HG02623 (cell line): ENCODE measurements around the gene SERF1B.
"Not testable (repeated sequence)": the region's sequence is repeated elsewhere in the genome, so short reads cannot be mapped to it uniquely, and the experiment has no call there.

ENCODE experiments used
- ATAC-seq: cut with Tn5 transposase; IDR thresholded peaks from one replicate; pipeline ENCODE4 v1.9.1; 2021; ENCODE audit warnings: moderate library complexity; ENCODE audit not compliant: unreplicated experiment

The SERF1B gene

GRCh38 chr5:70025106-70025844, at the start of gene SERF1B:
Gene SERF1B (plus strand): TSS chr5:70025251. CDS start chr5:70025452, 201 bp downstream.
- peak; percentile 90 for ATAC-seq

- not testable (repeated sequence) for ATAC-seq
These were observed 33.3 kb upstream of the SERF1B start for GRCh38 chr5:69991713-69992112.

GRCh38 chr5:69995535-69995934, 29.5 kb upstream of the SERF1B start:
- ATAC-seq = not testable (repeated sequence)

- ATAC-seq = not testable (repeated sequence)
These were observed 4.4 kb upstream of the SERF1B start for GRCh38 chr5:70020660-70021059.

- peak; percentile 18 for ATAC-seq
These were observed 744 bp downstream of the SERF1B start for GRCh38 chr5:70025845-70026145.

- not testable (repeated sequence) for ATAC-seq
These were observed 6.2 kb downstream of the SERF1B start for GRCh38 chr5:70031204-70031603.

GRCh38 chr5:70041411-70041810, 16.4 kb downstream of the SERF1B start:
- ATAC-seq = not testable (repeated sequence)

GRCh38 chr5:70049790-70050142, 24.7 kb downstream of the SERF1B start:
- ATAC-seq = peak; percentile 5

GRCh38 chr5:70056289-70056942, 31.4 kb downstream of the SERF1B start:
- not testable (repeated sequence) for ATAC-seq

- not testable (repeated sequence) for ATAC-seq
These were observed 32.1 kb downstream of the SERF1B start for GRCh38 chr5:70057140-70057539.

- ATAC-seq = not testable (repeated sequence)
These were observed 52.6 kb downstream of the SERF1B start for GRCh38 chr5:70077632-70078031.

GRCh38 chr5:70088907-70089464, 63.9 kb downstream of the SERF1B start:
- ATAC-seq = not testable (repeated sequence)

GRCh38 chr5:70091776-70092175, 66.7 kb downstream of the SERF1B start:
- ATAC-seq = not testable (repeated sequence)
